HAP-1 (cell line): ENCODE results near the gene TSPAN19.

Experiments used
- DNase-seq, 2 experiments: peaks; one replicate each; pipeline ENCODE4 v3.0.0-alpha.2; 2016 to 2020; ENCODE audit warnings: low spot score in 2 of 2
- H3K27me3 ChIP-seq: fragments of 250-450 bp; sonication (Bioruptor Pico); 2 replicates; pipeline ENCODE4 v1.5.1; 2020; ENCODE audit warnings: low read depth, mild to moderate bottlenecking, moderate library complexity
- H3K36me3 ChIP-seq: fragments of 250-450 bp; sonication (Bioruptor Pico); replicated peaks from 2 replicates; pipeline ENCODE4 v1.5.1; 2020; ENCODE audit warnings: mild to moderate bottlenecking
- H3K4me1 ChIP-seq: fragments of 250-450 bp; sonication (Bioruptor Pico); 2 replicates; pipeline ENCODE4 v1.5.1; 2020; ENCODE audit warnings: mild to moderate bottlenecking
- H3K4me3 ChIP-seq: fragments of 250-450 bp; sonication (Bioruptor Pico); 2 replicates; pipeline ENCODE4 v1.5.1; 2020; ENCODE audit warnings: mild to moderate bottlenecking, moderate library complexity
- H3K9me3 ChIP-seq: fragments of 250-450 bp; sonication (Bioruptor Pico); 2 replicates; pipeline ENCODE4 v1.5.1; 2020; ENCODE audit warnings: mild to moderate bottlenecking, moderate library complexity
- in situ Hi-C: fragments of 300-500 bp; cut with MboI; formaldehyde crosslinking; loops from 3 replicates; pipeline ENCODE4 v1.14.3; 2020; ENCODE audit warnings: low sequenced_read_pairs, inconsistent platforms, mixed read lengths

Gene TSPAN19

GRCh38 chr12:85036234-85036707 lies at the start of gene TSPAN19, which contains the start of gene LRRIQ1:
Gene TSPAN19 (minus strand): TSS chr12:85036277. CDS start chr12:85029946, 6,331 bp downstream.
Gene LRRIQ1 (plus strand): TSS chr12:85036351. CDS start chr12:85038177, 1,826 bp downstream.
- Histone ChIP-seq H3K36me3 (no peaks in the 10 kb centered on the region), H3K4me3 (peak within 1 kb of the TSS; percentile 45), H3K9me3 (no peaks in the 10 kb centered on the region), H3K4me1 (peaks cover 5% of the 10 kb centered on the region), H3K27me3 (no peaks in the 10 kb centered on the region)
- in situ Hi-C loops: no loop called here
- peak; percentile 91 for DNase-seq

DNA sequence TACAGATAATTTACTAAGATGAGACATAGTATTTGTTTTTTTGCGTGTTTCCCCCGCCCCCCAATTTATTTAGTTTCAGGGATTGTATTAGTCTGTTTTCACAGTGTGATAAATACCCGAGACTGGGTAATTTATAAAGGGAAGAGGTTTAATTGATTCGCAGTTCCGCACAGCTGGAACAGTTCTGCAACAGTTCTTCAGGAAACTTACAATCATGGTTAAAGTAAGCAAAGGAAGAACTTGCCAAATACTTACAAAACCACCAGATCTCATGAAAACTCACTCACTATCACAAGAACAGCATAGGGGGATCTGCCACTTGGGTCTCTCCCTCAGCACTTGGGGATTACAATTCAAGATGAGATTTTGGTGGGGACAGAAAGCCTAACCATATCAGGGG lies 49.0 kb upstream of the TSPAN19 start:
- H3K27me3 ChIP-seq: no peaks in the 10 kb centered on the region
- H3K36me3 ChIP-seq: no peaks in the 10 kb centered on the region
- DNase-seq: no peak
- H3K9me3 ChIP-seq: no peaks in the 10 kb centered on the region
- H3K4me1 ChIP-seq: no peaks in the 10 kb centered on the region
- in situ Hi-C loops: no loop called here
- no peak overlapping the region for H3K4me3 ChIP-seq

- in situ Hi-C loops: no loop called here
- no peak overlapping the region for H3K4me3 ChIP-seq
These were observed 40.8 kb upstream of the TSPAN19 start for GRCh38 chr12:85076688-85077430.

GRCh38 chr12:85072826-85073225 lies 36.7 kb upstream of the TSPAN19 start:
- no peak for DNase-seq
- no peaks in the 10 kb centered on the region for H3K36me3 ChIP-seq
- no peaks in the 10 kb centered on the region for H3K4me1 ChIP-seq
- H3K9me3 ChIP-seq: no peaks in the 10 kb centered on the region
- in situ Hi-C loops: no loop called here
- no peak overlapping the region for H3K4me3 ChIP-seq
- peaks cover 3% of the 10 kb centered on the region; the same call in 1 of the 2 replicates for H3K27me3 ChIP-seq

More at GRCh38 chr12:85076688-85077430, 40.8 kb upstream of the TSPAN19 start:
- Histone ChIP-seq H3K36me3 (no peaks in the 10 kb centered on the region), H3K9me3 (no peaks in the 10 kb centered on the region), H3K27me3 (no peaks in the 10 kb centered on the region), H3K4me1 (no peaks in the 10 kb centered on the region)
- peak in 1 of 2 experiments; percentile 63 for DNase-seq

GRCh38 chr12:85065837-85066482 lies 29.9 kb upstream of the TSPAN19 start:
- H3K27me3 ChIP-seq: peaks cover 5% of the 10 kb centered on the region
- H3K4me3 ChIP-seq: no peak overlapping the region
- DNase-seq: no peak
- H3K36me3 ChIP-seq: no peaks in the 10 kb centered on the region
- H3K9me3 ChIP-seq: no peaks in the 10 kb centered on the region
- no peaks in the 10 kb centered on the region for H3K4me1 ChIP-seq
- in situ Hi-C loops: no loop called here

GRCh38 chr12:85060916-85061315 lies 24.8 kb upstream of the TSPAN19 start:
- in situ Hi-C loops: no loop called here
- Histone ChIP-seq H3K4me3 (no peak overlapping the region), H3K4me1 (no peaks in the 10 kb centered on the region), H3K27me3 (no peaks in the 10 kb centered on the region; the same call in none of the 2 replicates), H3K36me3 (no peaks in the 10 kb centered on the region), H3K9me3 (no peaks in the 10 kb centered on the region)
- no peak for DNase-seq

- in situ Hi-C loops: no loop called here
- H3K4me3 ChIP-seq: no peak overlapping the region
- no peaks in the 10 kb centered on the region for H3K36me3 ChIP-seq
- no peaks in the 10 kb centered on the region for H3K9me3 ChIP-seq
- H3K27me3 ChIP-seq: no peaks in the 10 kb centered on the region; the same call in none of the 2 replicates
- H3K4me1 ChIP-seq: no peaks in the 10 kb centered on the region
- no peak for DNase-seq
These were observed 23.5 kb upstream of the TSPAN19 start for GRCh38 chr12:85059594-85059993.

- H3K4me3 ChIP-seq: no peak overlapping the region
- H3K27me3 ChIP-seq: no peaks in the 10 kb centered on the region; the same call in none of the 2 replicates
- no peaks in the 10 kb centered on the region for H3K36me3 ChIP-seq
- H3K4me1 ChIP-seq: no peaks in the 10 kb centered on the region
- in situ Hi-C loops: no loop called here
- H3K9me3 ChIP-seq: no peaks in the 10 kb centered on the region
- DNase-seq: no peak
These were observed 22.3 kb upstream of the TSPAN19 start for GRCh38 chr12:85058339-85058738.

- H3K4me1 ChIP-seq: no peaks in the 10 kb centered on the region
- no peaks in the 10 kb centered on the region for H3K9me3 ChIP-seq
- in situ Hi-C loops: no loop called here
- H3K27me3 ChIP-seq: no peaks in the 10 kb centered on the region; the same call in none of the 2 replicates
- no peaks in the 10 kb centered on the region for H3K36me3 ChIP-seq
- DNase-seq: peak; percentile 36 to 72
- no peak overlapping the region for H3K4me3 ChIP-seq
These were observed 21.4 kb upstream of the TSPAN19 start for GRCh38 chr12:85057370-85057963.

GRCh38 chr12:85043829-85044228 lies 7.8 kb upstream of the TSPAN19 start:
- no peak for DNase-seq
- no peaks in the 10 kb centered on the region for H3K4me1 ChIP-seq
- no peaks in the 10 kb centered on the region for H3K9me3 ChIP-seq
- no peaks in the 10 kb centered on the region for H3K36me3 ChIP-seq
- H3K4me3 ChIP-seq: no peak overlapping the region
- no peaks in the 10 kb centered on the region for H3K27me3 ChIP-seq
- in situ Hi-C loops: no loop called here

DNA sequence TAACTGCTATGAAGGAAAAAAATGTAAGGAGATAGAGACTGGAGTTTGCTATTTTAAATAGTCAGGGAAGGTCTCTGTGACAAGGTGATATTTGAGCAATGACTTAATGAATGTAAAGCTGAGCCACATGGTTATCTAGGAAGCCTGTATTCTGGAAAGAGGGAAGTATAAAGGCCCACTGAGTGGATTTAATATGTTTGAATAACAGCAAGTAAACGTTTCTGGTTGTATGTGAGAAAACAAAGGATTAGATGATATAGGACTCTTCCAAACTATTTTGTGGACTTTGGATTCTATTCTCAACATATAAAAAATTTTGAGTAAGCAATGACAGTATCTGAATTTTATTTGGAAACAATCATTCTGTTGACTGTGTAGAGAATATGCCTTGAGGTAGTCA lies 5.3 kb upstream of the TSPAN19 start:
- Histone ChIP-seq H3K27me3 (no peaks in the 10 kb centered on the region), H3K9me3 (no peaks in the 10 kb centered on the region), H3K4me3 (no peak overlapping the region), H3K4me1 (no peaks in the 10 kb centered on the region; the same call in 1 of the 2 replicates), H3K36me3 (no peaks in the 10 kb centered on the region)
- in situ Hi-C loops: no loop called here
- no peak for DNase-seq

DNA sequence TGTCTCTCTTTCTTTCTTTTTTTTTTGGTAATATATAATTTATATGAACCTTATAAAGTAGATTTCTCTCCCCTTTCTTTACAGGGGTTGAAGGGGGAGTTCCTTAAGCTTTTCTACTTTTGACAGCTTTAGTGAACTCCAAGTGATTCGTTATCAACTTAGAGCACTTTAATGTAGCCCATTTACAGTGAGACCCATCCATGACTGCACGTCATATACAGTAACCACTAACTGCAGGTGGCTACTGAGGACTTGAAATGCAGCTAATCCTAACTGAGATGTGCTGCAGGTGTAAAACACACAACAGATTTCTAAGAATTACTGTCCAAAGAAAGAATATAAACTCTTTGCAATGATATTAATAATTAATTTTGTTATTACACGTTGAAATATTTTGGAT lies 656 bp upstream of the TSPAN19 start:
- Histone ChIP-seq H3K4me3 (peak overlapping the region; percentile 45), H3K36me3 (no peaks in the 10 kb centered on the region), H3K4me1 (peaks cover 5% of the 10 kb centered on the region), H3K27me3 (no peaks in the 10 kb centered on the region), H3K9me3 (no peaks in the 10 kb centered on the region)
- no peak for DNase-seq
- in situ Hi-C loops: no loop called here

GRCh38 chr12:85029456-85029855 lies 6.6 kb downstream of the TSPAN19 start:
- H3K36me3 ChIP-seq: no peaks in the 10 kb centered on the region
- no peak overlapping the region for H3K4me3 ChIP-seq
- H3K9me3 ChIP-seq: no peaks in the 10 kb centered on the region
- in situ Hi-C loops: loop anchor here (5.0 kb wide), 1 partner anchor 157 kb away; no protein-coding TSS in a partner anchor
- DNase-seq: peak in 1 of 2 experiments; percentile 71
- no peaks in the 10 kb centered on the region for H3K4me1 ChIP-seq
- no peaks in the 10 kb centered on the region for H3K27me3 ChIP-seq

GRCh38 chr12:85018098-85018497 lies 18.0 kb downstream of the TSPAN19 start:
- no peaks in the 10 kb centered on the region for H3K27me3 ChIP-seq
- in situ Hi-C loops: no loop called here
- H3K4me3 ChIP-seq: no peak overlapping the region
- no peaks in the 10 kb centered on the region for H3K9me3 ChIP-seq
- H3K4me1 ChIP-seq: no peaks in the 10 kb centered on the region
- no peaks in the 10 kb centered on the region for H3K36me3 ChIP-seq
- no peak for DNase-seq
